H1 (cell line): Measurements from ENCODE around the gene RDH11. TPM values are rescaled to one million over a fixed set of nuclear protein-coding genes. Genes with fewer than 3 reads are reported as not detected.

Experiments
- CTCF ChIA-PET: fragments of 300-600 bp; sonication (Branson Sonifier 250); formaldehyde crosslinking; loops from one replicate; lab custom pipeline; 2021; ENCODE audit not compliant: partially characterized antibody; lab: Charles Lee
- POLR2A ChIA-PET: fragments of 300-600 bp; sonication (Branson Sonifier 250); formaldehyde crosslinking; loops from one replicate; lab custom pipeline; 2021; ENCODE audit warnings: inconsistent platforms; ENCODE audit not compliant: partially characterized antibody; lab: Charles Lee
- DNase-seq, 2 experiments: peaks; one replicate each; pipeline versions ENCODE4 v3.0.0 to v3.0.0-alpha.2; 2010 to 2022; ENCODE audit warnings: low spot score in 2 of 2, low read depth in 1 of 2, mixed read lengths in 1 of 2
- FAIRE-seq: peaks from 2 replicates; lab custom pipeline; 2011; peaks lifted over from hg19 to GRCh38; lab: Jason Lieb, UNC
- H2AFZ ChIP-seq: 2 replicates; pipeline ENCODE4 v1.8.1; 2012; ENCODE audit warnings: low read length, inconsistent platforms
- H2AK5ac ChIP-seq: 2 replicates; pipeline ENCODE4 v1.6.1; 2013; ENCODE audit warnings: low read depth, low read length
- H2BK120ac ChIP-seq: replicated peaks from 2 replicates; pipeline ENCODE3; 2013; ENCODE audit warnings: low read depth, low read length, inconsistent platforms
- H2BK12ac ChIP-seq: 2 replicates; pipeline ENCODE4 v1.6.1; 2013; ENCODE audit warnings: low read depth, low read length
- H2BK15ac ChIP-seq: 2 replicates; pipeline ENCODE4 v1.6.1; 2013; ENCODE audit warnings: low read length
- H2BK20ac ChIP-seq: 2 replicates; pipeline ENCODE4 v1.6.1; 2013; ENCODE audit warnings: low read length
- H2BK5ac ChIP-seq: 2 replicates; pipeline ENCODE4 v1.6.1; 2013; ENCODE audit warnings: low read depth, low read length
- H3K14ac ChIP-seq: 2 replicates; pipeline ENCODE4 v1.6.1; 2013; ENCODE audit warnings: inconsistent platforms; ENCODE audit not compliant: insufficient read length
- H3K18ac ChIP-seq: 2 replicates; pipeline ENCODE4 v1.6.1; 2013; ENCODE audit warnings: low read length; ENCODE audit errors: extremely low read depth
- H3K23ac ChIP-seq: 2 replicates; pipeline ENCODE4 v1.6.1; 2013; ENCODE audit warnings: inconsistent platforms; ENCODE audit not compliant: insufficient read length
- H3K23me2 ChIP-seq: 2 replicates; pipeline ENCODE4 v1.6.1; 2013; ENCODE audit warnings: low read depth, low read length
- H3K27ac ChIP-seq: 2 replicates; pipeline ENCODE4 v1.6.1; 2011; ENCODE audit warnings: low read depth, low read length, inconsistent platforms
- H3K27me3 ChIP-seq, 4 experiments: replicated peaks in 1 of 4; 1 replicate in 1 of 4; 2 replicates in 3 of 4; pipeline versions ENCODE4 v1.6.1 to v1.8.1; 2011 to 2013; ENCODE audit warnings: low read length in 3 of 4, mild to moderate bottlenecking in 3 of 4, inconsistent platforms in 2 of 4, mixed read lengths in 2 of 4, moderate library complexity in 1 of 4; ENCODE audit not compliant: control insufficient read depth in 3 of 4, insufficient read depth in 3 of 4; ENCODE audit errors: extremely low read depth in 1 of 4
- H3K36me3 ChIP-seq, 4 experiments: 2 replicates each; pipeline versions ENCODE4 v1.6.1 to v1.8.1; 2011 to 2013; ENCODE audit warnings: mild to moderate bottlenecking in 4 of 4, low read length in 3 of 4, moderate library complexity in 2 of 4, control low read depth in 1 of 4, inconsistent platforms in 1 of 4; ENCODE audit not compliant: insufficient read depth in 4 of 4, control insufficient read depth in 2 of 4
- H3K4ac ChIP-seq: replicated peaks from 2 replicates; pipeline ENCODE3; 2013; ENCODE audit warnings: low read length, low read depth, mixed read lengths, inconsistent platforms; ENCODE audit not compliant: insufficient read length
- H3K4me1 ChIP-seq, 4 experiments: replicated peaks in 1 of 4; 1 replicate in 1 of 4; 2 replicates in 3 of 4; pipeline versions ENCODE4 v1.6.1 to v1.8.1; 2011 to 2013; ENCODE audit warnings: low read length in 3 of 4, inconsistent platforms in 2 of 4, mixed read lengths in 1 of 4; ENCODE audit not compliant: insufficient read depth in 4 of 4, control insufficient read depth in 3 of 4
- H3K4me2 ChIP-seq, 2 experiments: 2 replicates each; pipeline versions ENCODE4 v1.6.1 to v1.8.1; 2011 to 2013; ENCODE audit warnings: low read depth in 2 of 2, low read length in 2 of 2, control low read depth in 1 of 2, inconsistent platforms in 1 of 2, mild to moderate bottlenecking in 1 of 2; ENCODE audit not compliant: insufficient read depth in 1 of 2
- H3K4me3 ChIP-seq, 4 experiments: fragments of 200-600, 300-600 bp in 1 of 4; sonication (generic), shearing (Covaris generic), sonication (Bioruptor Twin) in 1 of 4; 2 replicates each; pipeline versions ENCODE4 v1.5.1 to v1.8.1; 2011 to 2016; ENCODE audit warnings: low read length in 4 of 4, low read depth in 3 of 4, control low read depth in 2 of 4, inconsistent platforms in 2 of 4, mild to moderate bottlenecking in 2 of 4, mixed read lengths in 1 of 4, moderate library complexity in 1 of 4; ENCODE audit not compliant: insufficient read depth in 2 of 4; ENCODE audit errors: extremely low read depth in 1 of 4
- H3K56ac ChIP-seq: replicated peaks from 2 replicates; pipeline ENCODE3; 2013; ENCODE audit warnings: low read depth, mild to moderate bottlenecking, mixed read lengths, low read length, inconsistent platforms; ENCODE audit not compliant: insufficient read length
- H3K79me1 ChIP-seq: 2 replicates; pipeline ENCODE4 v1.6.1; 2013; ENCODE audit warnings: low read depth, low read length, control low read depth
- H3K79me2 ChIP-seq, 2 experiments: 2 replicates each; pipeline versions ENCODE4 v1.6.1 to v1.8.1; 2012 to 2013; ENCODE audit warnings: low read length in 2 of 2, mild to moderate bottlenecking in 2 of 2, inconsistent platforms in 1 of 2; ENCODE audit not compliant: insufficient read depth in 2 of 2, control insufficient read depth in 1 of 2
- H3K9ac ChIP-seq, 4 experiments: replicated peaks in 1 of 4; 1 replicate in 1 of 4; 2 replicates in 3 of 4; pipeline versions ENCODE4 v1.6.1 to v1.8.1; 2011 to 2013; ENCODE audit warnings: low read depth in 3 of 4, low read length in 3 of 4, control low read depth in 2 of 4, mild to moderate bottlenecking in 2 of 4, moderate library complexity in 2 of 4, inconsistent platforms in 1 of 4; ENCODE audit errors: extremely low read depth in 1 of 4
- H3K9me3 ChIP-seq, 2 experiments: 2 replicates each; pipeline versions ENCODE4 v1.6.1 to v1.8.1; 2012 to 2013; ENCODE audit warnings: mild to moderate bottlenecking in 2 of 2, moderate library complexity in 2 of 2, control low read depth in 1 of 2, inconsistent platforms in 1 of 2, low read depth in 1 of 2, low read length in 1 of 2, mixed read lengths in 1 of 2; ENCODE audit not compliant: insufficient read depth in 2 of 2
- H4K20me1 ChIP-seq, 2 experiments: replicated peaks in 1 of 2; 2 replicates each; pipeline versions ENCODE3 to v1.8.1; 2011 to 2013; ENCODE audit warnings: inconsistent platforms in 2 of 2, low read length in 2 of 2, mild to moderate bottlenecking in 1 of 2; ENCODE audit not compliant: insufficient read depth in 2 of 2, control insufficient read depth in 1 of 2
- H4K5ac ChIP-seq: 2 replicates; pipeline ENCODE4 v1.6.1; 2013; ENCODE audit warnings: low read length, low read depth, mixed read lengths, inconsistent platforms; ENCODE audit not compliant: insufficient read length
- H4K8ac ChIP-seq: 2 replicates; pipeline ENCODE4 v1.8.0; 2013; ENCODE audit warnings: mild to moderate bottlenecking, moderate library complexity, low read length, inconsistent platforms; ENCODE audit not compliant: insufficient read depth; ENCODE audit errors: extremely low read depth
- H4K91ac ChIP-seq: replicated peaks from 2 replicates; pipeline ENCODE3; 2013; ENCODE audit warnings: low read length, mixed read lengths, inconsistent platforms; ENCODE audit not compliant: insufficient read length
- ATF3 ChIP-seq: IDR thresholded peaks from 2 replicates; pipeline ENCODE4 v1.6.1; 2011; ENCODE audit warnings: low read depth, mild to moderate bottlenecking, low read length; ENCODE audit not compliant: insufficient read depth
- CBX8 ChIP-seq: fragments of 300-800, 300-1000 bp; sonication (generic); IDR thresholded peaks from 2 replicates; pipeline ENCODE4 v1.7.1; 2016; ENCODE audit warnings: low read depth, low read length, borderline replicate concordance
- CREB1 ChIP-seq: IDR thresholded peaks from 2 replicates; pipeline ENCODE4 v1.6.1; 2012; ENCODE audit warnings: inconsistent platforms
- HDAC2 ChIP-seq, 2 experiments: fragments of 300-600 bp in 1 of 2; sonication (generic) in 1 of 2; IDR thresholded peaks; 2 replicates each; pipeline ENCODE4 v1.6.1; 2011 to 2012; ENCODE audit warnings: low read depth in 2 of 2, low read length in 2 of 2, mild to moderate bottlenecking in 2 of 2, moderate library complexity in 2 of 2, borderline replicate concordance in 1 of 2, inconsistent platforms in 1 of 2
- SP2 ChIP-seq: IDR thresholded peaks from 2 replicates; pipeline ENCODE4 v1.6.1; 2012; ENCODE audit warnings: mild to moderate bottlenecking, low read length, inconsistent platforms
- SRF ChIP-seq: IDR thresholded peaks from 2 replicates; pipeline ENCODE4 v1.6.1; 2011; ENCODE audit warnings: mild to moderate bottlenecking, low read depth, low read length, moderate library complexity
- TCF12 ChIP-seq: IDR thresholded peaks from 2 replicates; pipeline ENCODE4 v1.6.1; 2011; ENCODE audit warnings: low read depth, mild to moderate bottlenecking, low read length
- polyA plus RNA-seq, 7 experiments: library from polyadenylated mRNA; depleted of rRNA in 3 of 7; stranded (reverse) in 5 of 7; unstranded in 2 of 7; fragments of >200 nt in 5 of 7; fragments of 200-250 nt in 2 of 7; gene quantifications; 1 replicate in 5 of 7; 2 replicates in 1 of 7; 4 replicates in 1 of 7; pipeline versions ENCODE4 v1.2.1 to v1.2.3, GENCODE V29; 2011 to 2013; ENCODE audit warnings: missing spikeins in 2 of 7, mixed read lengths in 2 of 7
- total RNA-seq: library from RNA; stranded (reverse); fragmentation: NEBNext Ultra II Directional; extraction: Animal tissue kit (Norgen Biotek cat#: 25700); gene quantifications from 2 replicates; pipeline ENCODE4 v1.2.1, GENCODE V29; 2021

Gene RDH11
- total and polyA plus RNA-seq, 2 of the 8 experiments (the other 6 are each of a cell fraction or from before 2014, with no cell fraction given) = 104 to 117 TPM

GRCh38 chr14:67627519-67627918 lies 68.0 kb downstream of the RDH11 start:
- Histone ChIP-seq H3K4me3 (no peak overlapping the region), H3K27me3 (no peaks in the 10 kb centered on the region), H3K36me3 (peaks cover 0 to 8% (median 2%) of the 10 kb centered on the region in 4 experiments; a peak in 3 of 8 replicates), H3K4me2 (no peak overlapping the region), H2BK12ac (no peak overlapping the region), H3K4me1 (peaks cover 0 to 1% (median 0%) of the 10 kb centered on the region in 4 experiments; a peak in 1 of 7 replicates), H4K5ac (no peak overlapping the region), H3K79me1 (no peaks in the 10 kb centered on the region; the same call in 1 of the 2 replicates), H2AFZ (no peak overlapping the region), H3K79me2 (no peaks in the 10 kb centered on the region), H2BK15ac (no peak overlapping the region), H3K14ac (no peak overlapping the region), H3K23ac (no peak overlapping the region), H2BK120ac (no peak overlapping the region), H3K23me2 (no peaks in the 10 kb centered on the region), H3K9me3 (no peaks in the 10 kb centered on the region), H3K4ac (no peak overlapping the region), H3K9ac (no peak overlapping the region), H4K91ac (no peak overlapping the region), H2BK5ac (no peak overlapping the region), H3K27ac (no peak overlapping the region), H4K8ac (no peak overlapping the region), H2BK20ac (no peak overlapping the region), H2AK5ac (no peak overlapping the region), H4K20me1 (peaks cover 0 to 1% of the 10 kb centered on the region in 2 experiments), H3K56ac (no peak overlapping the region), H3K18ac (no peak overlapping the region)
- FAIRE-seq (no peak), DNase-seq (no peak)
- no peak for TF ChIP-seq CREB1
- TF ChIP-seq TCF12 = no peak
- TF ChIP-seq SRF = no peak
- TF ChIP-seq SP2 = no peak
- TF ChIP-seq HDAC2 (IDR thresholded peaks at IDR 0.05; ENCODE audit: borderline replicate concordance in 1 of 2, low read depth in 2 of 2, low read length in 2 of 2) = no peak
- no peak for TF ChIP-seq CBX8
- TF ChIP-seq ATF3 = no peak
- POLR2A ChIA-PET = interaction anchor here (1.2 kb wide), 1 partner anchor 26 kb away, joined by 3 read pairs; no protein-coding TSS in a partner anchor
- CTCF ChIA-PET = interaction anchor here (0.6 to 2.4 kb wide), 4 partner anchors 9 to 101 kb away, joined by 3 to 4 read pairs (median 3); no protein-coding TSS in a partner anchor
